Peyer's patch (tissue), 4 donors: ENCODE data around the gene SLC24A4.

Source experiments
- CTCF ChIP-seq, 6 experiments: fragments of 450-650 bp in 4 of 6; fragments of 200-600 bp in 2 of 6; sonication (generic) in 1 of 6; IDR thresholded peaks; one replicate each; pipeline ENCODE4 v1.5.1; 2017 to 2019; ENCODE audit warnings: antibody characterized with exemption in 6 of 6, mild to moderate bottlenecking in 3 of 6, moderate library complexity in 1 of 6
- POLR2A ChIP-seq, 2 donors: fragments of 450-650 bp; IDR thresholded peaks; one replicate each; pipeline ENCODE4 v1.5.1; 2017; ENCODE audit warnings: antibody characterized with exemption in 2 of 2, mild to moderate bottlenecking in 2 of 2, moderate library complexity in 2 of 2

- TF ChIP-seq POLR2A (IDR thresholded peaks at IDR 0.05) (no peak), CTCF (IDR thresholded peaks at IDR 0.05) (no peak)
These were observed 63.7 kb downstream of the SLC24A4 start for GRCh38 chr14:92386637-92387036.
